ENCODE results near the gene LEMD3.

DNA sequence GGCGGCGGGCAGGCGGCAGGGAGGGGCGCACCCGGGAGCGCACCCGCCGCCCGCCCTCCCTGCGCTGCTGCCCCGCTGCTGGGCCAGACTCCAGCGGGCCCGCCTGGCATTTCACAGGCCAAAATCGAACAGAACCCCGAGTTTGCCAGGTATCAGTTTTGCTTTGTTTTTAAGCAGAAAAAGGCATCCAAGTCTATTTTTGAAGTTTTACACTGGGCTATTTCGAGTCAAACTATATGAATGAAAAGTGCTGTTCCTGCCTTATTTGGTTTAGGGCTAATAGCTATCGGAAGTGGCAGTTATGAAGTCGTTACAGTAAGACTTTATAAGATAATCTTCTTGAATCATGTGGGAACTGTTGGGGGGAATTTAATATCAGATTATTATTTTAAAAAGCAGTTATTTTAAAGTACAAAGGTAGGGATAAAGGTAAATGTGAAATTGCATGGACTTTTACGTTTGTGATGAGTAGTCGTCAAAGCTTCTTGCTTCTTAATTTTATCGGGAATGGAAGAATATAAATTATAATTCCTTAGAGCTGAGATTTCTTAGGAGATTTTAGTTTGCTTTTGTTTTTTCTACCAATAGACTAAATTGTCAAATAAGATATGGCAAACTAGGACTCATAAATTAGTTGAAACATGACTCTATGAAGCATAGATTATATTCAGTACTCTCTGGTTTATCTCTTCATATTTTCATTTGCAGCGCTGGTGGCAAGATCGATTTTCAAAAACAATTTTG, 110.2 kb downstream of the LEMD3 start:
- TF ChIP-seq POLR2AphosphoS5 (IDR thresholded peaks at IDR 0.05; ENCODE audit: low read depth, low read length) (no peak), FOXP2 (optimal IDR thresholded peaks at IDR 0.05; ENCODE audit: borderline replicate concordance, extremely low read depth, extremely low read length, insufficient read depth) (no peak), TAF1 (IDR thresholded peaks at IDR 0.05; ENCODE audit: borderline replicate concordance, insufficient read depth, low read length) (no peak)
